Activated T-helper 2 cell treated with anti-CD3 and anti-CD28 coated beads, Interferon-gamma antibody, Interleukin-2, Interleukin-4, amounts not matched to agents 10 μg/mL and 5 μg/mL and 100 μg/mL, durations not matched to agents 14 hours and 24 hours and 36 hours (primary cell): Measurements from ENCODE around the gene CNGA1. TPM values are rescaled to one million over a fixed set of nuclear protein-coding genes. Genes with fewer than 3 reads are reported as not detected.

Experiments
- DNase-seq: peaks from one replicate; pipeline ENCODE4 v3.0.0; 2021; ENCODE audit warnings: low spot score
- H3K27ac Mint-ChIP-seq: one replicate; pipeline ENCODE4 v1.8.0; 2021; ENCODE audit warnings: mixed read lengths
- H3K27me3 Mint-ChIP-seq: one replicate; pipeline ENCODE4 v1.8.0; 2021; ENCODE audit warnings: low read depth, mixed read lengths
- H3K36me3 Mint-ChIP-seq: one replicate; pipeline ENCODE4 v1.8.0; 2021; ENCODE audit warnings: low read depth, mixed read lengths
- H3K4me1 Mint-ChIP-seq: one replicate; pipeline ENCODE4 v1.8.0; 2021; ENCODE audit warnings: low read depth, mixed read lengths
- H3K4me3 Mint-ChIP-seq: one replicate; pipeline ENCODE4 v1.8.0; 2021; ENCODE audit warnings: low read depth, mild to moderate bottlenecking, moderate library complexity, mixed read lengths
- H3K9me3 Mint-ChIP-seq: one replicate; pipeline ENCODE4 v1.8.0; 2021; ENCODE audit warnings: mixed read lengths
- intact Hi-C: fragments of 100-400 bp; cut with micrococcal nuclease; formaldehyde crosslinking; loops from one replicate; pipeline ENCODE4 v1.15.1; 2023
- total RNA-seq: library from RNA; stranded (reverse); gene quantifications from 2 replicates; pipeline ENCODE4 v1.2.3, GENCODE V29; 2022

The CNGA1 gene
- total RNA-seq, 1 donor from 2014 or later = not detected

DNA sequence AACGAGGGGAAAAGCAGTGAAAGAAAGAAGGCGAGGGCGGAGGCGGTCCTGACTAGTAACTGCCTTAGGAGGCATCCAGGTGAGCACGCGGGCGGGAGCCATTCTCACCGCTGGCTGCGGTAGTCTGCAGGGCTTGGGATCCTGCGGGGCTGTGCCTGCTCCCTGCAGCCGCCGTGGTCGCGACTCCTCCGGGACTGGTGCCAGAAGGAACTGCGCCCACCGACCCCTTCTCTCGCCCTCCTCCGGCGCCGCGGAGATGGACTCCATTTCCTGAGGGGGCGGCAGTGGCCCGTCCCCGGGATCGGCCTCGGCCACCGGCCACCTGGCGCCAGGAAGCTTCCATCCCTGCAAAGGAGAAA lies 102.6 kb downstream of the CNGA1 start:
- H3K4me1 Mint-ChIP-seq = peaks cover 22% of the 10 kb centered on the region
- peaks cover 14% of the 10 kb centered on the region for H3K9me3 Mint-ChIP-seq
- H3K36me3 Mint-ChIP-seq = peaks cover 30% of the 10 kb centered on the region
- DNase-seq = peak; percentile 22
- peak overlapping the region; percentile 83 for H3K27ac Mint-ChIP-seq
- peak overlapping the region; percentile 90 for H3K4me3 Mint-ChIP-seq
- intact Hi-C loops = loop anchor here (1.0 to 10.0 kb wide), 7 partner anchors 40 to 451 kb away; partner anchors contain the start of genes COMMD8, CORIN, SLAIN2 and TEC
- H3K27me3 Mint-ChIP-seq = no peaks in the 10 kb centered on the region

DNA sequence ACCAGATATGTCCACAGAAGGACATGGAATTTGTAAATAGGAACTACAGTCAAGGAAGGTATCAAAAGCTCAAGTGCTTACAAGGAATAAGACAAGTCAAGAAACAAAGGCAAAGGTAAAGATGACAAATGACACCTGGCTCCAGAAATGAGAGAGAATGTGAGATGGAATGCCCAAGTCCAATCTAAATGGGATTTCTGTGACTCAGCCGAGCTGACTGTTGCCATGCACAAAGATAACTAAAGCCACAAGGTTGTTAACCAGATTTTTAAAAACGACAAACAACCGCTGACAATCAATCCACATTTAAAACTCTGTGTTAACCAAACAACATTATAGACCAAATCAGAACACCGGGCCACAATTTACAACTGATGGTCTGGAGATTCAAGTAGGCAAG lies 103.2 kb downstream of the CNGA1 start:
- no peak for DNase-seq
- Mint-ChIP-seq H3K36me3 (peaks cover 32% of the 10 kb centered on the region), H3K4me3 (peak overlapping the region; percentile 90), H3K4me1 (peaks cover 22% of the 10 kb centered on the region), H3K27me3 (no peaks in the 10 kb centered on the region), H3K27ac (peak overlapping the region; percentile 83), H3K9me3 (peaks cover 9% of the 10 kb centered on the region)
- intact Hi-C loops = loop anchor here (5.0 to 10.0 kb wide), 2 partner anchors 211 to 381 kb away; no protein-coding TSS in a partner anchor

DNA sequence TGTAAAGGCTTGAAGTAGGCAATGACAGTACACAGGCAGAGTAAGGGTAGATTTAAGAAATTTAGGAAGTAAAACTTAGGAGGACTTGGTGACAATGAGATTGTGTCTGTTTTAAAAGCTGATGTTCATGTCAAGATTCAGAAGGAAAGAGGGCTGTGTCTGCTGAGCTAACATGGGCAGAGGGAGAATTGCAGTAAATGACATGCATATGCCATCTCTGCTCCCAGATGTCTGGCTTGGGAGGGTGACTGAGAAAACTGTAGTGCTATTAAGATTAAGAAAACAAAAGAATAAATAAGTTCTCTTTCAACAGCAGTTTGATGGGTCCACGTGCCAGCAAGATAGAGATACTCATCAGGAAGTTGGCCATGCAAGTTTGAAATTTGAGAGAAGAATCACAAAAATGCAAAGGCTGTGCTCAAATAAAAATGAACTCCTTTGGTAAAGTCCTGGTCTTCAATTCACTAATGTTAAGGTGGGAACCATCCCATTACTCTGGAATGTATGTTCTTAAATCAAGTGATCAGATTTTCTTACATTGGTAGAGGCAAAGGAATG lies 109.3 kb downstream of the CNGA1 start:
- intact Hi-C loops = no loop called here
- no peaks in the 10 kb centered on the region for H3K9me3 Mint-ChIP-seq
- no peak overlapping the region for H3K4me3 Mint-ChIP-seq
- no peak overlapping the region for H3K27ac Mint-ChIP-seq
- no peak for DNase-seq
- peaks cover 9% of the 10 kb centered on the region for H3K4me1 Mint-ChIP-seq
- peaks cover 55% of the 10 kb centered on the region for H3K36me3 Mint-ChIP-seq
- H3K27me3 Mint-ChIP-seq = no peaks in the 10 kb centered on the region

DNA sequence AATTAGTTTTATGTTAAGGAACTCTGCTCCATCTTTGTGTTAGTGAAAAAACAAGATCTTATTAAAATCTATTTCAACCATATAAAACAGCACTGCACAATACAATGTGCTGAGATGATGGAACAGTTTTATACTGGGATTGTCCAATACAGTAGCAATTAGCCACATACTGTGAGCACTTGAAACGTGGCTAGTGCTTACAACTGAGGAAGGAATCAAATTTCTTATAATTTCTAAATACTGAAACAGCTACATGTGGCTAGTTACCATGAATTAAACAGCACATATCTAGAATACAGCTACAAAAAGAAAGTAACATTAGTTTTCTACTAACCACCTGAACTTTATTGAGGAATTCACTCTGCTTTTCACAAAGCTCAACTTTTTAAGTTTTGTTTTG lies 116.8 kb downstream of the CNGA1 start:
- intact Hi-C loops = no loop called here
- Mint-ChIP-seq H3K27ac (no peak overlapping the region), H3K4me3 (no peak overlapping the region), H3K9me3 (no peaks in the 10 kb centered on the region), H3K36me3 (peaks cover 56% of the 10 kb centered on the region), H3K4me1 (no peaks in the 10 kb centered on the region), H3K27me3 (no peaks in the 10 kb centered on the region)
- DNase-seq = no peak

DNA sequence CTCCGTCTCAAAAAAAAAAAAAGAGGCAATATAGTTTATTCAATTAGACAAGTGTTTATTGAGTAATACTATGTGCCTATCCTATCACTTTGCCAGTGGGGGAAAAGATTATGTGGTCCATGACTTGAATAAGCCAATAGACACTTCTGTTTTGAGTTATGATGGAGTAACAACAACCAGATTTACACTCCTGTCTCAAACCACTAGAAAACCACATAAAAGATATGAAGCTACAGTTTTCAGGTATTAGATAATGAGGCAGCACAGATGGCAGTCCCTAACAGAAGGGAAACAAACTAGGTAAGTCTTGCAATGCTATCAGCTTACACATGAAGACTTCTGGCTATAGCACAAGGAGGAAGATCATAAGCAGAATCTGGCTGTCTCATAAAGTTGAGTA lies 124.6 kb downstream of the CNGA1 start:
- Mint-ChIP-seq H3K4me1 (peaks cover 6% of the 10 kb centered on the region), H3K27ac (no peak overlapping the region), H3K4me3 (no peak overlapping the region), H3K27me3 (no peaks in the 10 kb centered on the region), H3K9me3 (no peaks in the 10 kb centered on the region), H3K36me3 (peaks cover 63% of the 10 kb centered on the region)
- intact Hi-C loops = no loop called here
- no peak for DNase-seq

Other genes starting within 250 kb of the CNGA1 start
- gene CORIN, start 178.6 kb downstream of the CNGA1 start, total RNA-seq = 0.30 and 0.32 TPM in 2 replicates
- gene NFXL1, start 102.1 kb downstream of the CNGA1 start, total RNA-seq = 11.9 and 13.3 TPM in 2 replicates
- gene NIPAL1, start 91 bp upstream of the CNGA1 start, total RNA-seq = 0.82 and 1.4 TPM in 2 replicates
- 0.76 and 1.8 TPM in 2 replicates for gene TXK, start 117.6 kb upstream of the CNGA1 start, total RNA-seq